DOHH2 (cell line): Measurements from ENCODE around the gene KRTAP25-1.

Experiments
- CTCF ChIP-seq: fragments of 200-600 bp; sonication (generic); IDR thresholded peaks from one replicate; pipeline ENCODE4 v1.5.1; 2014; ENCODE audit warnings: antibody characterized with exemption, mild to moderate bottlenecking, low read depth, low read length; ENCODE audit not compliant: poor library complexity, severe bottlenecking
- EZH2phosphoT487 ChIP-seq: fragments of 200-600 bp; sonication (generic); IDR thresholded peaks from 2 replicates; pipeline ENCODE4 v1.6.1; 2017; ENCODE audit warnings: borderline replicate concordance, mild to moderate bottlenecking, antibody characterized with exemption, low read length, moderate library complexity, mixed read lengths

- no peak for TF ChIP-seq CTCF
- no peak for TF ChIP-seq EZH2phosphoT487
Measured at GRCh38 chr21:30315701-30316100, 26.4 kb upstream of the KRTAP25-1 start.
